NK-92 (cell line): ENCODE measurements around the gene SMIM28.
"Not testable (repeated sequence)": the region's sequence is repeated elsewhere in the genome, so short reads cannot be mapped to it uniquely, and the experiment has no call there.

Experiments used
- DNase-seq: peaks from one replicate; lab custom pipeline; 2025; ENCODE audit not compliant: unreplicated experiment; lab: John Stamatoyannopoulos, UW

Gene SMIM28

GRCh38 chr6:138377844-138378243, at the start of gene SMIM28:
Gene SMIM28, plus strand, starts transcription at chr6:138377905. Its CDS starts 168 bp downstream, at chr6:138378073.
- no peak for DNase-seq

GRCh38 chr6:138328210-138328609, 49.5 kb upstream of the SMIM28 start:
- DNase-seq: no peak

- DNase-seq: no peak
Measured at GRCh38 chr6:138330763-138331162, 46.9 kb upstream of the SMIM28 start.

GRCh38 chr6:138331444-138331843, 46.3 kb upstream of the SMIM28 start:
- DNase-seq: no peak

GRCh38 chr6:138331984-138332383, 45.7 kb upstream of the SMIM28 start:
- no peak for DNase-seq

GRCh38 chr6:138334000-138334399, 43.7 kb upstream of the SMIM28 start:
- DNase-seq: no peak

GRCh38 chr6:138334963-138335362, 42.7 kb upstream of the SMIM28 start:
- DNase-seq: no peak

- no peak for DNase-seq
Measured at GRCh38 chr6:138336221-138336620, 41.5 kb upstream of the SMIM28 start.

GRCh38 chr6:138337076-138337475, 40.6 kb upstream of the SMIM28 start:
- no peak for DNase-seq

- DNase-seq: no peak
Measured at GRCh38 chr6:138339024-138339423, 38.7 kb upstream of the SMIM28 start.

GRCh38 chr6:138341176-138341575, 36.5 kb upstream of the SMIM28 start:
- no peak for DNase-seq

GRCh38 chr6:138343112-138343511, 34.6 kb upstream of the SMIM28 start:
- DNase-seq: no peak

GRCh38 chr6:138345565-138346285, 32.0 kb upstream of the SMIM28 start:
- no peak for DNase-seq

GRCh38 chr6:138346302-138347195, 31.2 kb upstream of the SMIM28 start:
- no peak for DNase-seq

GRCh38 chr6:138347864-138348263, 29.8 kb upstream of the SMIM28 start:
- no peak for DNase-seq

- no peak for DNase-seq
Measured at GRCh38 chr6:138349891-138350290, 27.8 kb upstream of the SMIM28 start.

GRCh38 chr6:138357928-138358327, 19.8 kb upstream of the SMIM28 start:
- no peak for DNase-seq

GRCh38 chr6:138368684-138369083, 9.0 kb upstream of the SMIM28 start:
- not testable (repeated sequence) for DNase-seq

GRCh38 chr6:138370631-138371451, 6.9 kb upstream of the SMIM28 start:
- DNase-seq: no peak

- DNase-seq: no peak
Measured at GRCh38 chr6:138371452-138371711, 6.3 kb upstream of the SMIM28 start.

GRCh38 chr6:138371720-138372119, 6.0 kb upstream of the SMIM28 start:
- no peak for DNase-seq
